GM12875 (cell line): Measurements from ENCODE around the gene VAV3.

Experiments used
- H3K4me3 ChIP-seq: one replicate; pipeline ENCODE4 v1.5.1; 2011; ENCODE audit warnings: low read depth, low read length, control low read depth
- CTCF ChIP-seq: IDR thresholded peaks from 2 replicates; pipeline ENCODE4 v1.5.1; 2011; ENCODE audit warnings: low read depth, mild to moderate bottlenecking, control low read depth, inconsistent platforms, low read length, moderate library complexity, borderline replicate concordance; ENCODE audit not compliant: insufficient read depth

The VAV3 gene

GRCh38 chr1:107529511-107530149, 435.4 kb downstream of the VAV3 start:
- TF ChIP-seq CTCF, result peak; percentile 73
- H3K4me3 ChIP-seq, result no peak overlapping the region

- no peak for TF ChIP-seq CTCF
- no peak overlapping the region for H3K4me3 ChIP-seq
Measured at GRCh38 chr1:107526524-107527198, 438.3 kb downstream of the VAV3 start.

GRCh38 chr1:107525961-107526360, 439.0 kb downstream of the VAV3 start:
- TF ChIP-seq CTCF, result no peak
- H3K4me3 ChIP-seq, result no peak overlapping the region

GRCh38 chr1:107525145-107525544, 439.8 kb downstream of the VAV3 start:
- no peak for TF ChIP-seq CTCF
- no peak overlapping the region for H3K4me3 ChIP-seq

GRCh38 chr1:107524301-107524700, 440.7 kb downstream of the VAV3 start:
- H3K4me3 ChIP-seq, result no peak overlapping the region
- TF ChIP-seq CTCF, result no peak

- TF ChIP-seq CTCF, result no peak
- H3K4me3 ChIP-seq, result no peak overlapping the region
Measured at GRCh38 chr1:107523736-107524135, 441.2 kb downstream of the VAV3 start.

GRCh38 chr1:107523061-107523460, 441.9 kb downstream of the VAV3 start:
- no peak for TF ChIP-seq CTCF
- H3K4me3 ChIP-seq, result no peak overlapping the region
